Right ventricle myocardium superior (tissue), 1 donor: ENCODE data around the gene APH1B. TPM values are rescaled to one million over a fixed set of nuclear protein-coding genes. Genes with fewer than 3 reads are reported as not detected.
"Not testable (repeated sequence)": the region's sequence is repeated elsewhere in the genome, so short reads cannot be mapped to it uniquely, and the experiment has no call there.

Source experiments
- ATAC-seq: fragments of 200-7000 bp; cut with Tn5 transposase; one replicate; pipeline ENCODE4 v1.9.1; 2020; ENCODE audit warnings: mild to moderate bottlenecking; ENCODE audit not compliant: poor library complexity
- DNase-seq: peaks from one replicate; pipeline ENCODE4 v3.0.0-alpha.2; 2020
- intact Hi-C: fragments of 100-400 bp; cut with DNase I; formaldehyde crosslinking; loops from one replicate; pipeline ENCODE4 v1.11.2; 2022
- total RNA-seq: library from RNA; stranded (reverse); fragmentation: NEBNext Ultra II Directional; extraction: Animal tissue kit (Norgen Biotek cat#: 25700); gene quantifications from one replicate; pipeline ENCODE4 v1.2.1, GENCODE V29; 2021
- donor health status: DM: no; HTN: yes; CAD: no; lungs with severe emphysema.

The APH1B gene
- total RNA-seq, 1 donor from 2014 or later, result 7.1 TPM

- ATAC-seq, intact Hi-C loops, DNase-seq: not testable (repeated sequence)
Observed at GRCh38 chr15:63320446-63320845, 43.0 kb downstream of the APH1B start.

GRCh38 chr15:63320981-63321380, 43.6 kb downstream of the APH1B start:
- ATAC-seq, intact Hi-C loops, DNase-seq: not testable (repeated sequence)

GRCh38 chr15:63321462-63321861, 44.1 kb downstream of the APH1B start:
- DNase-seq, result no peak
- ATAC-seq, result no peak
- intact Hi-C loops, result no loop called here

- DNase-seq, result no peak
- no peak for ATAC-seq
- intact Hi-C loops, result no loop called here
Observed at GRCh38 chr15:63322541-63322940, 45.1 kb downstream of the APH1B start.

- intact Hi-C loops, result no loop called here
- DNase-seq, result no peak
- ATAC-seq, result no peak
Observed at GRCh38 chr15:63323798-63324563, 46.6 kb downstream of the APH1B start.

GRCh38 chr15:63324770-63325169, 47.4 kb downstream of the APH1B start:
- intact Hi-C loops, result no loop called here
- ATAC-seq (no peak), DNase-seq (no peak)

- DNase-seq (no peak), ATAC-seq (peak; percentile 42)
- intact Hi-C loops, result no loop called here
Observed at GRCh38 chr15:63327648-63328421, 50.4 kb downstream of the APH1B start.

- ATAC-seq, result no peak
- no peak for DNase-seq
- intact Hi-C loops, result no loop called here
Observed at GRCh38 chr15:63329567-63330350, 52.4 kb downstream of the APH1B start.

- ATAC-seq (peak; percentile 39), DNase-seq (no peak)
- intact Hi-C loops, result no loop called here
Observed at GRCh38 chr15:63330926-63331325, 53.5 kb downstream of the APH1B start.

GRCh38 chr15:63331456-63331855, 54.1 kb downstream of the APH1B start:
- DNase-seq, result no peak
- intact Hi-C loops, result no loop called here

GRCh38 chr15:63332367-63333124, 55.1 kb downstream of the APH1B start:
- intact Hi-C loops, result no loop called here
- no peak for ATAC-seq
- DNase-seq, result no peak

More at GRCh38 chr15:63331456-63331855, 54.1 kb downstream of the APH1B start:
- no peak for ATAC-seq

GRCh38 chr15:63334821-63335220, 57.4 kb downstream of the APH1B start:
- intact Hi-C loops, result no loop called here
- DNase-seq (no peak), ATAC-seq (no peak)

- intact Hi-C loops, result no loop called here
- no peak for ATAC-seq
- DNase-seq, result no peak
Observed at GRCh38 chr15:63335543-63336240, 58.3 kb downstream of the APH1B start.

GRCh38 chr15:63337046-63337445, 59.6 kb downstream of the APH1B start:
- DNase-seq (no peak), ATAC-seq (no peak)
- intact Hi-C loops, result no loop called here

- no peak for DNase-seq
- intact Hi-C loops, result no loop called here
Observed at GRCh38 chr15:63338170-63338569, 60.8 kb downstream of the APH1B start.

GRCh38 chr15:63339006-63339766, 61.8 kb downstream of the APH1B start:
- ATAC-seq, result no peak
- DNase-seq, result no peak
- intact Hi-C loops, result no loop called here

More at GRCh38 chr15:63338170-63338569, 60.8 kb downstream of the APH1B start:
- ATAC-seq, result no peak

GRCh38 chr15:63339836-63340235, 62.4 kb downstream of the APH1B start:
- no peak for DNase-seq
- ATAC-seq, result no peak
- intact Hi-C loops, result no loop called here
